Gastroesophageal sphincter (tissue), 4 donors: Measurements from ENCODE around the gene PTGES3L. TPM values are rescaled to one million over a fixed set of nuclear protein-coding genes. Genes with fewer than 3 reads are reported as not detected.

ENCODE experiments used
- ATAC-seq: fragments of 150-250 bp; one replicate; pipeline ENCODE4 v1.9.1; 2016; ENCODE audit warnings: mild to moderate bottlenecking, moderate library complexity
- H3K27ac ChIP-seq, 4 donors: fragments of 200-600 bp; sonication (generic) in 3 of 4; 1 replicate in 3 of 4; 2 replicates in 1 of 4; pipeline ENCODE4 v1.5.1; 2016 to 2019
- H3K27me3 ChIP-seq: fragments of 200-600 bp; sonication (generic); one replicate; pipeline ENCODE4 v1.5.1; 2019
- H3K36me3 ChIP-seq, 2 donors: fragments of 200-600 bp; sonication (generic); one replicate each; pipeline ENCODE4 v1.5.1; 2019; ENCODE audit warnings: control low read depth in 1 of 2
- H3K4me1 ChIP-seq, 3 donors: fragments of 200-600 bp; sonication (generic); 1 replicate in 2 of 3; 2 replicates in 1 of 3; pipeline ENCODE4 v1.5.1; 2016 to 2019; ENCODE audit warnings: control low read depth in 2 of 3
- H3K4me3 ChIP-seq, 2 donors: fragments of 200-600 bp; sonication (generic); one replicate each; pipeline ENCODE4 v1.5.1; 2019; ENCODE audit warnings: mild to moderate bottlenecking in 1 of 2, moderate library complexity in 1 of 2
- H3K9me3 ChIP-seq, 3 donors: fragments of 200-600 bp; sonication (generic); one replicate each; pipeline ENCODE4 v1.5.1; 2017 to 2019; ENCODE audit warnings: control low read depth in 2 of 3
- CTCF ChIP-seq, 4 experiments: fragments of 200-600 bp in 2 of 4; fragments of 450-650 bp in 2 of 4; sonication (generic) in 1 of 4; IDR thresholded peaks; one replicate each; pipeline ENCODE4 v1.5.1; 2017 to 2019; ENCODE audit warnings: antibody characterized with exemption in 4 of 4, mild to moderate bottlenecking in 2 of 4, moderate library complexity in 2 of 4
- EP300 ChIP-seq: sonication (generic); formaldehyde crosslinking; IDR thresholded peaks from one replicate; pipeline ENCODE4 v1.6.1; 2017; ENCODE audit warnings: antibody characterized with exemption, mild to moderate bottlenecking
- POLR2A ChIP-seq, 2 donors: fragments of 450-650 bp; IDR thresholded peaks; one replicate each; pipeline ENCODE4 v1.6.1; 2017; ENCODE audit warnings: antibody characterized with exemption in 2 of 2, mild to moderate bottlenecking in 2 of 2, moderate library complexity in 1 of 2
- POLR2AphosphoS5 ChIP-seq: sonication (generic); formaldehyde crosslinking; IDR thresholded peaks from one replicate; pipeline ENCODE4 v1.6.1; 2017; ENCODE audit warnings: antibody characterized with exemption
- WGBS, 2 donors: methylation state at CpG; one replicate each; pipeline ENCODE4 v1.1.5; 2018; ENCODE audit warnings: low coverage in 1 of 2; 5-methylcytosine and 5-hydroxymethylcytosine counted together
- total RNA-seq, 4 donors: library from RNA; depleted of rRNA; stranded (reverse); fragments of >200 nt; gene quantifications; one replicate each; pipeline ENCODE4 v1.1.0, GENCODE V29; 2016

PTGES3L gene
- total RNA-seq, 4 donors from 2014 or later: 5.5 to 19.6 (median 10.1) TPM

GRCh38 chr17:42992872-42993271 lies 13.0 kb upstream of the PTGES3L start:
- TF ChIP-seq CTCF (IDR thresholded peaks at IDR 0.05) (no peak), EP300 (no peak), POLR2A (IDR thresholded peaks at IDR 0.05) (no peak), POLR2AphosphoS5 (no peak)
- no peaks in the 10 kb centered on the region for H3K27me3 ChIP-seq
- 70 to 74% methylated on average over 5 of the region's 5 CpGs for WGBS, 2 donors
- H3K4me3 ChIP-seq: no peak overlapping the region
- ATAC-seq: no peak
- peaks cover 0 to 71% of the 10 kb centered on the region in 2 donors for H3K36me3 ChIP-seq
- no peak overlapping the region for H3K27ac ChIP-seq
- no peaks in the 10 kb centered on the region for H3K9me3 ChIP-seq
- H3K4me1 ChIP-seq: peaks cover 0 to 7% (median 3%) of the 10 kb centered on the region in 3 donors

GRCh38 chr17:42991471-42991870 lies 11.6 kb upstream of the PTGES3L start:
- no peaks in the 10 kb centered on the region for H3K27me3 ChIP-seq
- no peaks in the 10 kb centered on the region for H3K4me1 ChIP-seq
- H3K27ac ChIP-seq: no peak overlapping the region
- no peak for ATAC-seq
- TF ChIP-seq POLR2AphosphoS5 (no peak), CTCF (IDR thresholded peaks at IDR 0.05) (no peak), EP300 (no peak), POLR2A (IDR thresholded peaks at IDR 0.05) (no peak)
- peaks cover 0 to 85% of the 10 kb centered on the region in 2 donors for H3K36me3 ChIP-seq
- no peaks in the 10 kb centered on the region for H3K9me3 ChIP-seq
- no CpG with 5 or more reads among the region's 6 CpGs for WGBS, 2 donors
- H3K4me3 ChIP-seq: no peak overlapping the region

GRCh38 chr17:42989726-42990652 lies 10.1 kb upstream of the PTGES3L start:
- no peaks in the 10 kb centered on the region for H3K4me1 ChIP-seq
- ATAC-seq: no peak
- H3K9me3 ChIP-seq: no peaks in the 10 kb centered on the region
- TF ChIP-seq CTCF (IDR thresholded peaks at IDR 0.05) (no peak), POLR2A (IDR thresholded peaks at IDR 0.05) (no peak), POLR2AphosphoS5 (no peak), EP300 (no peak)
- H3K36me3 ChIP-seq: peaks cover 0 to 100% of the 10 kb centered on the region in 2 donors
- no peak overlapping the region for H3K4me3 ChIP-seq
- no peaks in the 10 kb centered on the region for H3K27me3 ChIP-seq
- 77 to 89% methylated on average over 4 of the region's 6 CpGs for WGBS, 2 donors
- H3K27ac ChIP-seq: no peak overlapping the region

DNA sequence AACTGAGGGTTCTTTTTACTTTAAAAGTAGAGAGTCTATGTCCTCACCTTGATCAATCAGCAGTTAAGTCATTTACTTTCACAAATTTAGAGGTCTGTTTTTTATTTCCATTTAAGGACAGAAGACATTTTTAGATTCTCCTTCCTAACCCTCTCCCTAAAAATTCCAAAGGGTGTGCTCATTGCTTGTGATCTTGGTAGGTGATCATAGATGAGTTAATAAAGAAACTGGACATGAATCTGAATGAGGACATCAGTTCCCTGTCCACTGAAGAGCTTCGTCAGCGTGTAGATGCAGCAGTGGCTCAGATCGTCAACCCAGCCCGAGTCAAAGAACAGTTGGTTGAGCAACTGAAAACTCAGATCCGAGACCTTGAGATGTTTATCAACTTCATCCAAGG lies 9.3 kb upstream of the PTGES3L start:
- Histone ChIP-seq H3K36me3 (peaks cover 0 to 97% of the 10 kb centered on the region in 2 donors), H3K27me3 (no peaks in the 10 kb centered on the region), H3K4me3 (no peak overlapping the region), H3K9me3 (no peaks in the 10 kb centered on the region), H3K4me1 (no peaks in the 10 kb centered on the region), H3K27ac (no peak overlapping the region)
- WGBS, 2 donors: 84 to 100% methylated on average over 2 to 5 of the region's 5 CpGs
- TF ChIP-seq POLR2A (IDR thresholded peaks at IDR 0.05) (no peak), EP300 (no peak), CTCF (IDR thresholded peaks at IDR 0.05) (no peak), POLR2AphosphoS5 (no peak)
- no peak for ATAC-seq

GRCh38 chr17:42985225-42985624 lies 5.3 kb upstream of the PTGES3L start:
- Histone ChIP-seq H3K4me1 (peaks cover 0 to 17% (median 8%) of the 10 kb centered on the region in 3 donors), H3K4me3 (no peak overlapping the region), H3K36me3 (peaks cover 0 to 67% of the 10 kb centered on the region in 2 donors), H3K27ac (no peak overlapping the region), H3K9me3 (no peaks in the 10 kb centered on the region), H3K27me3 (no peaks in the 10 kb centered on the region)
- ATAC-seq: no peak
- TF ChIP-seq POLR2AphosphoS5 (no peak), POLR2A (IDR thresholded peaks at IDR 0.05) (no peak), CTCF (IDR thresholded peaks at IDR 0.05) (no peak), EP300 (no peak)
- 75% methylated on average over 1 of the region's 1 CpG; no CpG with 5 or more reads in 1 of the 2 donors for WGBS, 2 donors
